Stimulated activated CD4-positive, alpha-beta T cell treated with anti-CD3 and anti-CD28 coated beads, Interleukin-12 subunit alpha, Interleukin-12 subunit beta, amount 100 ng/mL, for 4 hours (primary cell): ENCODE data around the gene NRP2.

ENCODE experiments used
- DNase-seq: peaks from one replicate; pipeline ENCODE4 v3.0.0-alpha.2; 2020

NRP2 gene

GRCh38 chr2:205759257-205759656 lies 77.0 kb downstream of the NRP2 start:
- DNase-seq, result no peak

GRCh38 chr2:205759732-205760131 lies 77.4 kb downstream of the NRP2 start:
- no peak for DNase-seq

DNA sequence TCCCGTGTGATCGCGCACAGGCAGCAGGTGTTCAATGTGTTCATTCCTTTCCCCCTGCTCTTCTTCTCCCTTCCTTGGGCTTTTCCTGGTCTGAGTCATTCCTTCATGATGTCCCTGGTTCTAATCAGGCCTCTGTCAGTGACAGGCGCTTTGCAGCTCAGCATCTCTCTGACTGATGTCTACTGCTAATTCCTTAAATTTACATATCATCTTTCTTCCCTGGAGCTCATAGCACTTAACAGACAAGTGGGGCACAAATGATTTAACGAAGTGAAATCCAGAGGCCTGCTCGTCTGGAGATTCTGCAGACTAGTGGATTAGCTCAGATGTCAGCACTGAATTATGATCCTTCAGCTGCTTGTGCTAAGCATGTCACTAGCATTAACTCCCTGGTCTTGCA lies 77.9 kb downstream of the NRP2 start:
- DNase-seq, result no peak

- DNase-seq, result no peak
These were observed 79.1 kb downstream of the NRP2 start for GRCh38 chr2:205761421-205761820.

DNA sequence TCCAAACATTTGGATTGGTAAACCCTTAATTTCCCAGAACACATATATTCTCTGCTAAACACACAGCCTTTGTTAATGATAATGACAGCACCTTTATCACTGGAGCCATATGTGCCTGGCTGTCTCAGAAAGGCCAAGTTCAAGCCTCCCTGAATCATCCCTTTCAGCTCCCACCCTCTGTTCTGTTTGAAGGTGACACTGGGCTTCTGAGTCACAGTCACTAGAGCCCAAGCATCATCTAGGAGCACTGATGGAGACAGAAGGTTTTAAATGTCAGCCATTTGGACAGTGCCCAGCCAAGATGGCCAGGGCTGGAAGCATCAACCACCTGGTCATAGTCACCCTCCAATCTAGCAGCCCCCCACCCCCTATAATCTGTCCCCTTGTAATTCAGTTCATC lies 80.6 kb downstream of the NRP2 start:
- DNase-seq, result no peak

DNA sequence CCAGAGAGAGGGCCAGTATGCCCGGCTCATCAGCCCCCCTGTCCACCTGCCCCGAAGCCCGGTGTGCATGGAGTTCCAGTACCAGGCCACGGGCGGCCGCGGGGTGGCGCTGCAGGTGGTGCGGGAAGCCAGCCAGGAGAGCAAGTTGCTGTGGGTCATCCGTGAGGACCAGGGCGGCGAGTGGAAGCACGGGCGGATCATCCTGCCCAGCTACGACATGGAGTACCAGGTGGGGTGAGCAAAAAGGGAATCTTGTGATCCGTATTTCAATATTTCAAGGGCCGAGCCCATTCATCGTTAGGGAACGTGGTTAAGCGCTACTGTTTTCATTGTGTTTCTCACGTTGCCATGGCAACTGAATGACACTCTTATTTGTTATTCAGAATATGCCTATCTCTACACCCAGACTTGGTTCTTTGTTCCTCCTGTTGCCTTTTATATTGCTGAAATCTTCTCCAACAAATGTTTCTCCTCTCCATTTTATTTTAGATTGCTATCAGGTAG lies 81.5 kb downstream of the NRP2 start:
- DNase-seq, result no peak

DNA sequence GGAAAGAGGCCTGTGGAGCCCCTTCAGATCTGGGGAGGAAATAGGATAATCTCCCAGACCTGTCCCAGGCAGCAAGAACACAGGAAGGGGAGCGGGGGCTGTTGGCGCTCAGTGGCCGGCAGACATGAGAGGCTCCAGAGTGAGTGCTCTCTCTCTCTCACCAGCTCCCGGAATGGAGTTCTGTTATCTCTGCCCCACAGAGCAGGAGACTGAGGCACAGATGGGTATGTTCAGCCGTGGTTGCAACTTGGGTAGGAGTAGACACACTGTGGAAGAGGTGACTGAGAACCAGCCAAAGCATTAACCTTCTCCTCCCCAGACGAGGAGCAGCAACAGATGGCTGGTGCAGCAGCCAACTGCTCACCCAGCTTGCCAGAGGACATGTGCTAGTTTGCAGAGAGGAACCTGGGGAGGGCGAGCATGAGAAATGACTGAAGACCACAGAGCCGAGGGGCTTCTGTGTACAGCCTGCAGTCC lies 82.0 kb downstream of the NRP2 start:
- no peak for DNase-seq

GRCh38 chr2:205765151-205765550 lies 82.8 kb downstream of the NRP2 start:
- no peak for DNase-seq

GRCh38 chr2:205766779-205767359 lies 84.6 kb downstream of the NRP2 start:
- peak; percentile 42 for DNase-seq

GRCh38 chr2:205767617-205768016 lies 85.3 kb downstream of the NRP2 start:
- DNase-seq, result no peak

DNA sequence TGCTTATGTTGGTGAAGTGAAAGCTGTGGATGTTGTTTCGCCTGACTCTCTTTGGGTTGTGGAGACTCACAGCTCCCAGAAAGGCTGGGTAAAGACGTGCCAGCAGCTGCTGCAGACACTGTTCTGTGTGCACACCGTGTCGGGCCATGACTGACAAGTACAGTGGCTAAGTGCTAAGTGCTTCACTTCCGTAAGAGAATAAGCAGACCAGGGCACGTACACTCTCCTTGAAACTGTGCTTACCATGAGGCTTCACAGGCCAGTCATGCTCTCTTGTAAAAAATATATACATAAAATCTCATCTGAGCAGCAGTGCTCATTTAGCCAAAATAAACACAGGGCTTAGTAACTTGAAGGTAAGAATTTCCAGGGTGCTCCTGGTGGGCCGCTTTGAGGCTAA lies 86.0 kb downstream of the NRP2 start:
- DNase-seq, result no peak

DNA sequence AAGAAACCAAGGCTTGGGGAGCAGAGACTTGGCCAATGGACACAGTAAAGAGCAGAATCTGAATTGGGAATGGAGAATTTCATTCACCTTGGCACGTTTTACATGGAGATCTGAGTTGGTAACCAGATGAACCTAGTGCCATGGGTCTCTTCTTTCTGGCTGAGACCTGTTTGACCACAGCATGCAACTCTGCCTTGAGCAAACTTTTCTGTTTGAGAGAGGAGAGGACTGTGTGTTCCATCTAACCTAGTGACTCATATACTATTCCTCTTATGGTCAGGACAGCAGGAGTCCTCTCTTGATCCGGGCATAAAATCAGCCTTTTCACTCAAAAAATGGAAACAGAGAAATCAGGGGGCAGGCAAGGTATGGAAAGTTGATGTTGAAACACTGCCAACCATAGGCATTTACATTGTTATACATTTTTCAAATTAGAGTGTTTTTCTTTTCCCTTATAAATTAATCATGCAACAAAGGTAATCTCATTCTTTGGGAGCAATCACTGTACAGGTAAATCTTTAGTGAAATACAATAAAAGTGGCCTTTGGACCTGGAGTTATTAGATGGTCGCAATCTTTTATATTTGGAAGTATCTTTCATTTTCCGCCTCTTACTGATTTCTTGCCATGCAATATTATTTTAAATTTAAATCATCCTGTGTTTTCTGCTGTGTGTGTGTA lies 86.7 kb downstream of the NRP2 start:
- DNase-seq, result no peak

GRCh38 chr2:205769495-205769850 lies 87.2 kb downstream of the NRP2 start:
- DNase-seq, result no peak

GRCh38 chr2:205769879-205770278 lies 87.6 kb downstream of the NRP2 start:
- DNase-seq, result no peak

- no peak for DNase-seq
These were observed 88.3 kb downstream of the NRP2 start for GRCh38 chr2:205770577-205770976.

DNA sequence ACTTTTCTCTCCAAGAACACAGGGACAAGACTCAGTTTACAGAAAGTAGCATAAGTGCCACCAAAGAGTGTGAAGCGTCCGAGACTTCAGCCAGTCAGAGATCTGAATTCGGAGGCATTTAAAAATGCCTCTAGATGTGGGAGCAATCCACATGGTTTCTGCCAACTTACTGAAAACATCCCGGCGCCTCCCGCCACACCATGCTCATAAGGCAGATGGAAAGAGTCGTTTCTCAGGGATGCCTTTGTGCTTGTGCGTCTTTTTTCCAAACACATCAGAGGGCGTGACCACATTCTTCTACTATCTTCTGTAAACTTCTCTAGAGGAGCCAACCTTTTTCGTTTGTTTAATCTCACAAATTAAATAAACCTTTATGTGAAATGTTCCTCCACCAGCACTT lies 88.7 kb downstream of the NRP2 start:
- no peak for DNase-seq

GRCh38 chr2:205771666-205772065 lies 89.4 kb downstream of the NRP2 start:
- DNase-seq, result no peak

- no peak for DNase-seq
These were observed 90.7 kb downstream of the NRP2 start for GRCh38 chr2:205772983-205773382.

- DNase-seq, result no peak
These were observed 91.7 kb downstream of the NRP2 start for GRCh38 chr2:205773989-205774388.

DNA sequence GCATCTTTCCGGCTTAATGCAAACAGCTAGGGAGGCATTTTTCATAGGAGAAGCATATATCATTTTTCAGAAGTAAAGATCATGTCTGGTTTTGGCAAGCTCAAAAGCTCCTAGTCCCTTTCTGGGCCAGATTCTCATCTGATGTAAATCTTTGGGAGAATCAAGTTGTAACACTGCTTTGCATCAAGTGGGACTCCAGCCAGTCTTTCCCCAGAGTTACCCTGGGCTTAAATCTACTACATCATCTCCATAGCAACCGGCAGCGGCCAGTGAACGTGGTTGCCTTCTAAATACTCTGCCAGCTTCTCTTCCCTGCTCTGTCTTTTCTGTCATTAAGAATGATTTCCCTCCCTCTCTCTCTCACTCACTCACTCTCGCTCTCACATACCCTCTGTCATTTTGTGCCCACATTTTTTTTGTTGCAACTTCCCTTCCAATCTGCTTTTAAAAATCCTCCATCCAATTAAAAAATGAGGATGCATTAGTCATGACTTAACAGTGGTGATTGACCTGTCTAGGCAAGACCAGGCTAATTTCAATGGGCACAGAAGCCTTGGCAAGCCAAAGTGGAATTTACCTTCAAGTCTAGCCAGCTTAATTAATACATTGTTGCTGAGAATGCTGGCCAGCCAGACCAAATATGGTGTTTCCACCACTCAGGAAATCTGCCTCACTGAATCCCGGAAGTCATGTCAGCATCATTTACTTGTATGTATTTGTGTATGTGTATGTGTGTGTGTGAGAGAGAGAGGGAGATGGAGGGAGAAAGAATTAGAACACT lies 93.0 kb downstream of the NRP2 start:
- DNase-seq, result no peak

- DNase-seq, result no peak
These were observed 93.8 kb downstream of the NRP2 start for GRCh38 chr2:205776139-205776538.

DNA sequence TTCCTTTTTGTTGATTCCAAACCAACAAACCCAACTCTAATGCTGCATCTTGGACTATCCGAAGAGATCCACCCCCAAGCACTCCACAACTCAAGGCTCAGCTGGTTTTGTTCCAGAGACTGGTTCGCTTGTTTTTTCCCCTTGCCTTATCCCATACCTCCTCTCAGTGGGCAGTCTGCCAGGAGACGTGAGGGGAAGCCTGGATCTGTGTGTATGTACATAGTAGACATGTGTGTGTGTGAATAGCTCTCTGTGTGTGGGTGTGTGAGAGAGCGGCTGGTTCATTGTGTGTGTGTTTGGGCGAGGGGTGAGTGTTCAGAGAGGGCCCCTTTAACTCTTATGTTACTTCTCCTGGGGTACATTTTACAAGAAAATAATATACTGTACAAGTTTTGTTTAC lies 94.4 kb downstream of the NRP2 start:
- no peak for DNase-seq

- no peak for DNase-seq
These were observed 96.1 kb downstream of the NRP2 start for GRCh38 chr2:205778356-205778755.

DNA sequence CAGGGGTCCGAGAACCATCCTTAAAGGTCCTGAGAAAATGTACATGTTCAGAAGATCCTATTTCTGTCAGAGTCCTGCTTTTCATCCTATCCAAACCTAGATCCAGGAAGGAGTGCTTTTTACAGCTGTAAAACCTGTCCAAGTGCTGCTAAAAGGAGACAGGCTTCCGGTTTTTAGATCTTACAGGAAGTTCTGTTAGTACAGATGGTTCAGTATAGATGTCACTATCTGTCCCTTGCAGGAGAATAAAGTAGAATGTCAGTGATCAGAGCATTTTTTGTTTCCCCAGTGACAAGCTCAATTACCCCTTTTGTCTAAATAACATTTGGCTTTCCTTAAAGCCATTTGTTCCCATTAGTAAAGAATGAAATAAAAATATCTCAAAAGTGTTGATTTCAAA lies 98.3 kb downstream of the NRP2 start:
- DNase-seq, result no peak
